ENCODE results near the gene OSBPL3.

Gene OSBPL3, protein sequence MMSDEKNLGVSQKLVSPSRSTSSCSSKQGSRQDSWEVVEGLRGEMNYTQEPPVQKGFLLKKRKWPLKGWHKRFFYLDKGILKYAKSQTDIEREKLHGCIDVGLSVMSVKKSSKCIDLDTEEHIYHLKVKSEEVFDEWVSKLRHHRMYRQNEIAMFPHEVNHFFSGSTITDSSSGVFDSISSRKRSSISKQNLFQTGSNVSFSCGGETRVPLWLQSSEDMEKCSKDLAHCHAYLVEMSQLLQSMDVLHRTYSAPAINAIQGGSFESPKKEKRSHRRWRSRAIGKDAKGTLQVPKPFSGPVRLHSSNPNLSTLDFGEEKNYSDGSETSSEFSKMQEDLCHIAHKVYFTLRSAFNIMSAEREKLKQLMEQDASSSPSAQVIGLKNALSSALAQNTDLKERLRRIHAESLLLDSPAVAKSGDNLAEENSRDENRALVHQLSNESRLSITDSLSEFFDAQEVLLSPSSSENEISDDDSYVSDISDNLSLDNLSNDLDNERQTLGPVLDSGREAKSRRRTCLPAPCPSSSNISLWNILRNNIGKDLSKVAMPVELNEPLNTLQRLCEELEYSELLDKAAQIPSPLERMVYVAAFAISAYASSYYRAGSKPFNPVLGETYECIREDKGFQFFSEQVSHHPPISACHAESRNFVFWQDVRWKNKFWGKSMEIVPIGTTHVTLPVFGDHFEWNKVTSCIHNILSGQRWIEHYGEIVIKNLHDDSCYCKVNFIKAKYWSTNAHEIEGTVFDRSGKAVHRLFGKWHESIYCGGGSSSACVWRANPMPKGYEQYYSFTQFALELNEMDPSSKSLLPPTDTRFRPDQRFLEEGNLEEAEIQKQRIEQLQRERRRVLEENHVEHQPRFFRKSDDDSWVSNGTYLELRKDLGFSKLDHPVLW

DNA sequence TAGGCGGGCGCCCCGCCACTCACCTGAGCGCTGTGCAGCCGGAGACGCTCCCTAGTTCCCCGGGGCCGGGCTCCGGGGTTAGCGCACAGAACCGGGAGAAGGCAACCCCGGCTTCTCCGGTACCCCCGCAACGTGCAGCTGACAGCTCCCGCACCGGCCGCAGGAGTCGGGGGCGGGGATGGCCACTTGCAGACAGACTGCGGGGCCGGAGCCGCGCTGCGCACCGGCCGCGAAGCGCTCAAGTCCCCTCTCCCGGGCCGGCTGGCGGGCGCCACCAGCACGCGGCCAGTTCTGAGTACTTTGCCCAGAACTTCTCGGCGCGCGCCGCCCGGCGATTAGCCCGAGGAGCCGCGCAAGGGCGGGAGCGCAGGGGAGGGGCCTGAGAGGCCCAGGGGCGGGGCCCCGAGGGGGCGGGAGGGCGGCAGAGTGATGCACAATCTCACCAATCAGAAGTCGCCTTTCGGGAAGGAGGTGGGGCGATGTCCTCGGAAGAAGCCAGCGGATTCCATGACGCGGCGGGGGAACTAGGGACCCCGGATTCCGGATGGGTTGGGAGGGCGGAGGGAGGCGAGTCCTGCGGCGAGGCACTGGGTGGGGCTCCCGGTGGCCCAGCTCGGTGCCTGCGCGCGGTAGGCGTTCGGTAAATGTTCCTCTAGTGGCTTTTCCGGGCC, at the start of gene OSBPL3:
Gene OSBPL3, minus strand, starts transcription at position 316 of the 671 bp plus-strand sequence. CDS start 87,706 bp downstream, outside the sequence.
- H3K27ac ChIP-seq (ENCODE audit: low read depth, low read length): peak within 1 kb of the TSS; percentile 69
- no peak for TF ChIP-seq EZH2phosphoT487 (conservative IDR thresholded peaks at IDR 0.05; ENCODE audit: low read length)
- TF ChIP-seq, protein P1, sequence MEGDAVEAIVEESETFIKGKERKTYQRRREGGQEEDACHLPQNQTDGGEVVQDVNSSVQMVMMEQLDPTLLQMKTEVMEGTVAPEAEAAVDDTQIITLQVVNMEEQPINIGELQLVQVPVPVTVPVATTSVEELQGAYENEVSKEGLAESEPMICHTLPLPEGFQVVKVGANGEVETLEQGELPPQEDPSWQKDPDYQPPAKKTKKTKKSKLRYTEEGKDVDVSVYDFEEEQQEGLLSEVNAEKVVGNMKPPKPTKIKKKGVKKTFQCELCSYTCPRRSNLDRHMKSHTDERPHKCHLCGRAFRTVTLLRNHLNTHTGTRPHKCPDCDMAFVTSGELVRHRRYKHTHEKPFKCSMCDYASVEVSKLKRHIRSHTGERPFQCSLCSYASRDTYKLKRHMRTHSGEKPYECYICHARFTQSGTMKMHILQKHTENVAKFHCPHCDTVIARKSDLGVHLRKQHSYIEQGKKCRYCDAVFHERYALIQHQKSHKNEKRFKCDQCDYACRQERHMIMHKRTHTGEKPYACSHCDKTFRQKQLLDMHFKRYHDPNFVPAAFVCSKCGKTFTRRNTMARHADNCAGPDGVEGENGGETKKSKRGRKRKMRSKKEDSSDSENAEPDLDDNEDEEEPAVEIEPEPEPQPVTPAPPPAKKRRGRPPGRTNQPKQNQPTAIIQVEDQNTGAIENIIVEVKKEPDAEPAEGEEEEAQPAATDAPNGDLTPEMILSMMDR (IDR thresholded peaks at IDR 0.05; ENCODE audit: insufficient read depth, low read length, poor library complexity, severe bottlenecking): no peak
- no peaks in the 10 kb centered on the region for H3K9me3 ChIP-seq (ENCODE audit: insufficient read depth, low read length)
- H2AFZ ChIP-seq (ENCODE audit: low read depth, low read length, severe bottlenecking): peak within 1 kb of the TSS; percentile 73
- H4K20me1 ChIP-seq (ENCODE audit: low read depth, low read length): peaks cover 35% of the 10 kb centered on the region
- peak within 1 kb of the TSS; percentile 77 for H3K4me2 ChIP-seq (ENCODE audit: low read depth, low read length, poor library complexity, severe bottlenecking)
- H3K9ac ChIP-seq (ENCODE audit: low read length): peak within 1 kb of the TSS; percentile 84
- H3F3A ChIP-seq (ENCODE audit: insufficient read depth): peaks cover 12% of the 10 kb centered on the region; the same call in 1 of the 2 replicates
- peak within 1 kb of the TSS; percentile 79 for H3K4me3 ChIP-seq (ENCODE audit: insufficient read depth, low read length, poor library complexity, severe bottlenecking)
- H3K36me3 ChIP-seq (ENCODE audit: low read length): no peaks in the 10 kb centered on the region
- H3K9me2 ChIP-seq (replicated peaks; ENCODE audit: insufficient read depth, low read length): no peaks in the 10 kb centered on the region
- no peaks in the 10 kb centered on the region for H3K27me3 ChIP-seq (ENCODE audit: low read length)
- peaks cover 50% of the 10 kb centered on the region for H3K79me2 ChIP-seq (ENCODE audit: insufficient read depth, low read length)

- H3K79me2 ChIP-seq (ENCODE audit: insufficient read depth, low read length): no peaks in the 10 kb centered on the region
- H3K27me3 ChIP-seq (ENCODE audit: low read length): no peaks in the 10 kb centered on the region
- H3K4me2 ChIP-seq (ENCODE audit: low read depth, low read length, poor library complexity, severe bottlenecking): no peak overlapping the region
- no peaks in the 10 kb centered on the region for H3K9me3 ChIP-seq (ENCODE audit: insufficient read depth, low read length)
- H3K9ac ChIP-seq (ENCODE audit: low read length): no peak overlapping the region
- H4K20me1 ChIP-seq (ENCODE audit: low read depth, low read length): no peaks in the 10 kb centered on the region
- H2AFZ ChIP-seq (ENCODE audit: low read depth, low read length, severe bottlenecking): no peak overlapping the region
- H3K9me2 ChIP-seq (replicated peaks; ENCODE audit: insufficient read depth, low read length): no peaks in the 10 kb centered on the region
- H3F3A ChIP-seq (ENCODE audit: insufficient read depth): no peaks in the 10 kb centered on the region
- H3K27ac ChIP-seq (ENCODE audit: low read depth, low read length): no peak overlapping the region
- no peak overlapping the region for H3K4me3 ChIP-seq (ENCODE audit: insufficient read depth, low read length, poor library complexity, severe bottlenecking)
- no peak for TF ChIP-seq EZH2phosphoT487 (conservative IDR thresholded peaks at IDR 0.05; ENCODE audit: low read length)
- TF ChIP-seq, protein P1 (IDR thresholded peaks at IDR 0.05; ENCODE audit: insufficient read depth, low read length, poor library complexity, severe bottlenecking): no peak
- no peaks in the 10 kb centered on the region for H3K36me3 ChIP-seq (ENCODE audit: low read length)
Observed at GRCh38 chr7:25029075-25029474, 49.1 kb upstream of the OSBPL3 start.

DNA sequence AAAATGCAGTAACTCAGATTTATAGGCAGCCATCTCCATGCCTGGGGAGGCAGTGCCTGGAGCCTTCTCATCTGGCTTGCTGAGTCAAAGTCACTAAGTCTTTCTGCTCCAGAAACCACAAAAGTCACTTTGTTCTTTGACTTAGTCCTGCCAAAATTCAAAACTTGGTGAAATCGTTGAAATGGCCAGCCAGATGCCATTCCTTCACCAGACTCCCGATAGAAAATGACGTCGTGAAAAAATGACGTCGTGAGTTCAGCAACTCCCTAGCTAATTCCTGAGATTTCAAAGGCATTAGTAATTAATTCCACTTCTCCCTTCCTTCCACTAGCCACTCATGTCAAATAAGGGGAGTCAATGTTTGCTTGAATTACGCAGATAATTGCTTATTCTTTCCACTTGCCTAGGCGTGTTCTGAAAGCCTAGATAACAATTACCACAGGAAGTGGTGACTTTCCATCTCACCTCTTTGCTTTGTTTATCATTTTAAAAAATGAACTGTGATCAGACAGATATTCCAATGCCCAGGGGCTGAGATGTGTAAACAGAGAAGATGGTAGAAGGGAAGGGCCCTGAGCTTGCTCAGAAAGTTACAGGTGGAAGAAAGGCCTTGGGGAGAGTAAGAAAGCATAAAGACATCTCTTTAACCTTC, 48.5 kb upstream of the OSBPL3 start:
- Histone ChIP-seq H3K4me2 (ENCODE audit: low read depth, low read length, poor library complexity, severe bottlenecking) (no peak overlapping the region), H3F3A (ENCODE audit: insufficient read depth) (no peaks in the 10 kb centered on the region), H3K4me3 (ENCODE audit: insufficient read depth, low read length, poor library complexity, severe bottlenecking) (no peak overlapping the region), H2AFZ (ENCODE audit: low read depth, low read length, severe bottlenecking) (no peak overlapping the region), H4K20me1 (ENCODE audit: low read depth, low read length) (no peaks in the 10 kb centered on the region), H3K9me2 (replicated peaks; ENCODE audit: insufficient read depth, low read length) (no peaks in the 10 kb centered on the region), H3K9me3 (ENCODE audit: insufficient read depth, low read length) (no peaks in the 10 kb centered on the region), H3K27me3 (ENCODE audit: low read length) (no peaks in the 10 kb centered on the region), H3K36me3 (ENCODE audit: low read length) (no peaks in the 10 kb centered on the region), H3K9ac (ENCODE audit: low read length) (no peak overlapping the region), H3K79me2 (ENCODE audit: insufficient read depth, low read length) (no peaks in the 10 kb centered on the region), H3K27ac (ENCODE audit: low read depth, low read length) (no peak overlapping the region)
- TF ChIP-seq, protein P1 (IDR thresholded peaks at IDR 0.05; ENCODE audit: insufficient read depth, low read length, poor library complexity, severe bottlenecking): no peak
- no peak for TF ChIP-seq EZH2phosphoT487 (conservative IDR thresholded peaks at IDR 0.05; ENCODE audit: low read length)
